GM19238 (cell line): Measurements from ENCODE around the gene BNC2.
"Not testable (repeated sequence)": the region's sequence is repeated elsewhere in the genome, so short reads cannot be mapped to it uniquely, and the experiment has no call there.

ENCODE experiments used
- DNase-seq: peaks from one replicate; pipeline ENCODE4 v3.0.0; 2011; ENCODE audit warnings: low spot score; ENCODE audit not compliant: insufficient read length

The BNC2 gene

DNA sequence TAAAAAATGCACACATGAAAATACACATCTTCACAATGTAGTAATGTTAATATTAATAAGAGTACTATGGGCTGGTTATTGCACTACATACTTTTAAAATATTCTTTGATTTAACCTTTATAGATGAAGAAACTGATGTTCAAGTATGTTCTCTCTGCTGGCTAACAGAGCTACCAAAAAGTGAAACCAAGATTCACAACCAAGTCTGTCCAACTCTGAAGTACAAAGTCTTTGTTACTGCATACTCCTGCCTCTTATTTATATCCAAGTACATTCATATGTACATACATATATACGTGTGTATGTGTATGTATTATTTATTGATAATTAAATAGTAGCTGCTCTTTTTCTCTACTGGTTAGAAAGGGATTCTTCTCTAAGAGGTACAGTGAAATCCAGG lies 325.6 kb downstream of the BNC2 start:
- DNase-seq = no peak

DNA sequence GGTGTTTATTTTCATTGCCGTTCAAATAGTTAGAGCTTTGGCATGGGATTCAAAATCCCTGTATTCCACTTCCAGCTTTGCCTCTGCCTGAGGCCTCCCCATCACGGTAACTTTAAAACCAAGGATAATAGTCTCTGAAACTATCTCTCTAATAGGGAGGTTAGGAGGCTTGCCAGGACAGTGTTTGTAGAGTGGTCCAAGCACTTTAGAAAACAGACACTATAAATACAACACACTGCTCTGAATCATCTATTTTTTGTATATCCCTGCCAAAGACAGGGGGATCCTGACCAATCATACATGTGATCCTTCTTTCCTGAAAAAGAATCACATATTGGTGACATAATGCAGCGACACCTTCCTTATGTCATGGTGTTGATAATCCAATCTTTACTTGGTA lies 326.8 kb downstream of the BNC2 start:
- DNase-seq = no peak

DNA sequence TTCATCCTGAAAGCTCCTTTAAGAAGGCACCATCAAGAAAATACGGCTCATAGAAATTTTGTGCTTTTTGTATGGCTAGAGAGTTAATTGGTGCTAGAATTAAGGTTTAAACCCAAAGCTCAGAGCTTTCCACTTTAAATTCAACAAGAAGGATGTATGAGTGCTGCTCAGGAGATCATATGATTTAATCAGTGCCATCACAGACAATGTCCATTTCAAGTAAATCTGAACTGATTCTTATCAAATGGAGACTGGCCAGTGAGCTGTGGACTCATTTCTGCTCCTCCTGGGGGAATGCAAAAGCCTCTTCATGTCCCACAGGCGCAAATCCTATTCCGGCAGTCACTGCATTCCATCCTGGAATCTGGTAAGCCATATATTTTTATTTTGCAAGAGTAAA lies 327.2 kb downstream of the BNC2 start:
- no peak for DNase-seq

DNA sequence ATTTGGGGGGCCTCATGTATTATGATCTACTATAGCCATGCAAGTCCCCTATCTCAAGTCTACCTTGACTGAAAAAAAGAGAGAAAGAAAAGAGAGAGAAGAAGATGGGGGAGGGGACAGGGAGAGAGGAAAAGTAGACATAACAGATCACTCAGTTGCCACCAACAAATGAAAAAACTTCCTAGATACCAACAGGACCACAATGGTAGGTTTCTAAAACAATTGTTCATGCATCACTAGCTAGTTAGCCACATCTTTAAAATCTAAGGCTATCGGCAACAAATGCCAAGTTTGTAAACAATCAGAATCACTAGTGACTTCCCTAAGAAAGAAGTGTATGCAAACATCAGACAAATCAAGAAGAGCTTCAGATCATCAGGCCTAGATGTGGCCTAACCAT lies 328.2 kb downstream of the BNC2 start:
- DNase-seq = no peak

DNA sequence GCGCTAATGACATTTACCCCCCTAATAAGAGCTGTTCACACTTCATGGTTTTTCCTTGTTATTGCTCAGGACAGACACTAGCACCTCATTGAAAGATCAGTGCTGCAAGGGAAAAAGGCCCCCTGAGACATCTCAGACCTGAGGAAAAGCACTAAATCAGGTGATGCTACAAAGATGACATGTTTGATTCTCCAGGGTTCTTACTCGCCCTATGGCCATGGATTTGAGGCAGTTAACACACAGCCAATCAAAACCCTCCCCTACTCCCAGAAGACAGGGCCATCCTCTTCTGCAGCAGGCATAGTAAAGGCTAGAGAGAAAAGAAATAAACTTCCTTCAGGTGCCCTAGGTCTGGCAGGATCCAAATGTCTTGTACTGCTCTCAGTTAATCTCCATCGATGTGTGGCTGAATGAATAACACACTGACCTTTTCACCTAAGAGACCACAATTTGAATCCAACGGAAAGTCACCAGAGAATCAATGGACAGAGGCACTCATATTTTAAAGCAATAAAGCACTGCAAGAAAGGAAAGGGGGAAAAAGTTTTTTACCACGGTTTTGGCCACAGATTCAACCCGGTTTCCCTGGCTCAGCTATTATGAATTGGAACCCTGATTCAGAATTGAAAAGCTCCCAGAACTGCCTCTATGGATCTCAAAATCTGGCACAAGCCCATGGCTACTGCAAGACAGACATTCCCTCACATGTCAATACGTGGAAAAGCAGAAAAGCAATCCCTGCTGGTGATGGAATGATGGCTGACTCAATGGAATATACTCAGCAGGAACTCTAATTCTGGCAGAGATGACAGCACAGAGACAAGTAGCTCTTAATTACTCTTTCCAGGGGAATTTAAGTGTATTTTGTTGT lies 329.5 kb downstream of the BNC2 start:
- DNase-seq = no peak

DNA sequence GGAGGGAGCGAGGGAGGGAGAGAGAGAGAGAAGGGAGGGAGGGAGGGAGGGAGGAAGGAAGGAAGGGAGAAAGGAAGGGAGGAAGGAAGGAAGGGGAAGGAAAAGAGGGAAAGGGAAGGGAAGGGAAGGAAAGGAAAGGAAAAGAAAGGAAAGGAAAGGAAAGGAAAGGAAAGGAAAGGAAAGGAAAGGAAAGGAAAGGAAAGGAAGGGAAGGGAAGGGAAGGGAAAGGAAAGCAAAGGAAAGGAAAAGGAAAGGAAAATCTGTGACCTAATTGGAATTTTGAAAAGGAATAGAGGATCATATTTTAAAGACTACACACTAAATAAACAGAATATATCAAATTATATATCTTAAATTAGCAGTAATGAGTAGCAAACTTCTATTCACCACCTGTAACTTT lies 330.8 kb downstream of the BNC2 start:
- DNase-seq = not testable (repeated sequence)

DNA sequence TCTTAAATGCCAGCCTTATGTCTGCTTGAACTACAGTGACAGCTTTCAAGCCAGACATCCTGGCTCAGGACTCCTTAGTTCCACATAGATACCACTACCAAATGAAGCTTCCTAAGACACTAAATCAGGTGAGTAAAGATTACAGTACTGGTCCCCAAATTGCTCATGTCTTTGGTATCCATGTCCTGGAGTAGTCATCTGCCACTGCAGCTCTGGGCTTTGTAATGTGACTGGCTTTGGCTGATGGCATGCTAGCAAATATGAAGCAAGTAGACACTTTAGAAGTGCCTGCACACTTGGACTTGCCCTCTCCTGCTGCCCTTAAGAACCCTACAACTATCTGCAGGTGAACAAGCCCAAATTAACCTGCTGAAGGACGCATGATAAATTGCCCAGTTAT lies 334.9 kb downstream of the BNC2 start:
- DNase-seq = no peak

DNA sequence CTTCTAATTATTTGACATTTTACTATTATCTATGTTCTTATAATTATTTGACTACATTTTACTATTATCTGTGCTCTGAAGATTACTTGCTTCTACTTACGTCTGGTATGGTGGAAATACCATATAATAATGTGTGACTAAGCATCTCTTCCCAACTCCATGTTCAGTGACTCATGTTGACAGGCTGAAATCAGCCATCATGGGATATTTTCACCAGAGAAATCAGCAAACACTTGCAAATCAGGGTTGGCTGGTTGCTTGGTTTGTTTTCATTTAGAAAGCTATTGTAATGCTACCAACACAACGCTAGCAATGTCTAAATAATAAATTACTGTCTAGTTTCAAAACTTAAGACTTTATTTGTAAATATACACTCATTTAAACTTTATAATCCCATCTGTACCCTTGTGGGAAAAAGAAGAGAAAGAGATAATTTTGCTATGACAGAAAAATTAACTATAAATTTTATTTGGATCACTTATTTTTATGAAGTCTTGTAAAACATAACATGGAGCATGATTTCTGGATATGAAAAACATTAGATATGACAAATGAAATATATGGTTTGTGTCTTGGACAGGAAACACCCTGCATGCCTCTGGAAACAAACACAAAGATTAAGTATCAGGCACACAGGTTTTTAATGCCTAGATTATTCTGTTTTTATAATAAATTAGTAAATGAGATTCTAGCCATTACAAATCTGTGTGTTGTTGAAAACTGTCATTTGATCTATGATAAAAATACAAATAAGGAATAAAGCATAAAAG lies 337.6 kb downstream of the BNC2 start:
- no peak for DNase-seq

DNA sequence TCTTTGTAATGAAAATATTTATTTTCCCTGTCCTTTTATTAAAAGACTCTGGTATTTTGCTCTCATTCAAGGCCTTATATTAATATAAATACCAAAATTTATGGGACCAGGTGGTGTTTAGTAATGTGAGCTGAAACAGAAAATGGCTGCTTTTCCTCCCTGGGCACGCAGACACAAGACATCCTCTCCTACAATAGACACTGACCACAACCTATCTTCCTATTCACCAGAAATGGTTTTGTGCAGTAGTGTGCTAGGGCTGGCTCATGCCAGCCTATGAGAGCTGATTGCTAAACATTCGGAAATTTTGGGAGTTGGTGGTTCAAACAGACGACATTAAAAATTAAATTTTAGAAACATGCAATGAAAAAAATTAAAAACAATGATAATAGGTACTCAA lies 338.2 kb downstream of the BNC2 start:
- no peak for DNase-seq

DNA sequence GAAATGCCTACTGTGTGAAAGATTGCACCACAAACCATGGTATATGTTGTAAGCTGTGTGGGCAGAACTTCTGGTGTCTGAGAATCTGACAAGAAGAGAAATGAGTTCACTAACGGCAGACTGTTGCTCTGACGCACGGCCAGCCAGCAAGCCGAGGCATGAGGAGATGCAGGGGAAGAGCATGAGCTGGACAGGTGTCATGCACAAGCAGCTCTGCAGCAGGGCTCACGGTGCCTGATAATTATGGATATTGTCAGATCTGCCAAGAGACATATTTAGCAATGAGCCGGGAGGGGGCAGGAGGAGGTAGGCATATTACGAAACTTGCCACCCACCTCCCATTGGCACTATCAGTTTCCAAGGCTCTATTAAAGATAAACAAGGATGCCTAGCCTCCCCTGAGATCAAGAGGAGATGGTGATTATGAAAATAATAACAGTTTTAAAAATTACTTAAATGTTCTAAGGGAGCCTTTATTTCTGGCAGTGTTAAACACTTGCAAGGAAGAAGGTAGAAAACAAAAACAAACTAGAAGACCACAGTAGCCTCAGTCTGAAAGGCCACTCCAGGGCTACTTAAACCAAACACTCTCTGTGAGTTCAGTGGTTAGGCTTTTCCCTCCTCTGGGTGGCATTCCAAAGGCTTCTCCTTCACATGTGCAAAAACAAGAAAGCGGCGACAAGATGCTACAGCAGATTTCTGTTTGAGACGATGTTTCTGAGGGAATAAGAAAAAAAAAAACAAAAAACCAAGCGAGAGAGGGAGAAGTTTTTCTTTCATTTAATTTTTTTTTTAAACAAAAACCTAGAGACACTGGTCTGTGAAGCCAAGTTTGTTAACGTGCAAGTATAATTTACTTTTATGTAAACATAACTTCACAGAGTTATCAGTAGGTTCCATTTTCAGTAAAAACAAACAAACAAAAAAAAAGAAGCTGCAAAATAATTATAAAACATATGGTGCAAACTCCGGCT lies 339.5 kb downstream of the BNC2 start:
- DNase-seq = no peak

DNA sequence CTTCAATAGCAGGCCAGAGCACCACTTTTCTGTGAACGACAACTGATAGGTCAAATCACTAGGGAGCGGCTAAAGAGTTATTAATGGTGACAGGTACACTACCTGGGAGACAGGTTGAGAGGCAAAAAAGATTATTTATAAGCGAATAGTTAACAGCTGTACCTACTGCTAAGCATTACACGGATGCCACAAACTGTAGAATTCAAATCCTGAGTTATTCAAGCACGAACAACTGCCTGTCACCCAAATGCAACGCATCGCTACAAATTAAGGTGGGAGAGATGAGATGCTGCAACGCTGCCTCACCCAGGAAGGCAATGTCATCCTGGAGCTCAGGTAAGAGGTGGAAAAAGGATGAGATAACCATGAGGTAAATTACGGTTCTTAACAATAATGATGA lies 342.9 kb downstream of the BNC2 start:
- DNase-seq = no peak

DNA sequence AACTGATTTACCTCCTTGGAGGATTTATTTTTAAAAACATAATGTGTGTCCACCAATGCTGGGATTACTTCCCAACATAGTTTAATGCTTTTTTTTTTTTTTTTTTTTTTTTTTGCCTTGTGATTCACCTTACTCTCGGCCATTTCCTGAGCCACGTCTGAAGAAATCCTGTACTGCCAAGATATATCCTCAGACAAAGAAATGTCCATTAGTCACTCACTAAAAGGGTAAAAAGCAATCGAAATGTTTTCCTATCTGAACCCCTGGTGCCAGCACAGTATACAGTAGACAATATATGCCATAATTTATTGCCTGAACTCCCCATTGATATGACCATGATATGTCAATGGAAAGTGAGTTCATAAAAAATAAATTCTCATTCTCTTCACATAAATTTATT lies 344.1 kb downstream of the BNC2 start:
- DNase-seq = no peak

DNA sequence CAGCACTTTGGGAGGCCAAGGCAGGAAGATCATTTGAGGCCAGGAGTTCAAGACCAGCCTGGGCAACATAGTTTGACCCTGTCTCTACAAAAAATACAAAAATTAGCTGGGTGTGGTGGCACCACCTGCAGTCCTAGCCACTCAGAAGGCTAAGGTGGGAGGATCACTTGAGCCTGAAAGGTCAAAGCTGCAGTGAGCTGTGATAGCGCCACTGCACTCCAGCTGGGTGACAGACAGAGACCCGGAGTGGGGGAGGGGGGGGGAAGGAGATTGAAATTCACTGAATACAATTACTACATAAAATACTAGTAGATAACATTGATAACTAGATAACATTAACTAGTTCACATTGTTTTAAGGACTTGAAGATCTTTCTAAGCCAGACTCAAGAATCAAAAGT lies 345.6 kb downstream of the BNC2 start:
- DNase-seq = no peak

DNA sequence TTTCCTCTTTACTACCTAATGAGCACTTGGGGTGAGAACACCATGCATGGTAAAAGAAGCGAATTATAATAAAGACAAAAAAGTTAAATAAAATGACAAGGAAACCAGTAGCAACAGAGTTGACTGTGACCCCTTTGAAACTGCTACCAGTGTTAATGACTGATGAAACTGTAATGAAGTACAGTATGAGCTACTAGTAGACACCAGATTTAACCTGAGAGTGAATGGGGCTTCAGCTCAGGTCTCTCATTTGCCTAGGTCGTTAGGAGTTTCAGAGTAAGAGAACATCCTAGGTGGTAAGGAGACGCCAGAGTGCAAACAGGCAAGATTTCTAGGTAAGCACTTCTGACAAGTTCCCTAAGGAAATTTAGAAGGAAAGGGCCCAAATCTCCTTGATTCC lies 346.4 kb downstream of the BNC2 start:
- no peak for DNase-seq

DNA sequence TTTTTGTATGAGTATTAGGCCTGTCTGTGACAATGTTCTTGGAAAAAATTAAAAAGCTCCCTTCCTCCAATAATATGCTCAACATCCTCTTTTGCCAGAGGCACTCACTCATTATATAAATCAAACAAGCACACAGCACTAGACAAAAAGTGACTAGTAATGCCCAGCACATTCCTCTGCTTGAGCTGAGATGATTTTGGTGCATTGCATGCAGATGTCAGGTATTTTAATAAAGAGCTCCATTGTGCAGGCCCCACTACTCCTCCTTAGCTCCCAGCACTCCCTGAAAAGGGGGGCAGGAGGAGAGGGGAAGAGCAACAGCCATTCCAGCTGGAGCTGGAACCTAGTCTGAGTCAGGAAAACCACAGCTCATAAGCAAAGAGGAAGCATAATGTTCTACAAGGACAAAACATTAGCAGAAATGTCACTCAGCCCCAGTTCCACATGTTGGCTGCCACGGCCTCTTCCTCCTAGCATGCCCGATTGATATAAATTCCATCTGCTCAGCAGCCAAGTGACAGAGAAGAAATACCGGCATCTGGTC lies 348.5 kb downstream of the BNC2 start:
- DNase-seq = no peak

DNA sequence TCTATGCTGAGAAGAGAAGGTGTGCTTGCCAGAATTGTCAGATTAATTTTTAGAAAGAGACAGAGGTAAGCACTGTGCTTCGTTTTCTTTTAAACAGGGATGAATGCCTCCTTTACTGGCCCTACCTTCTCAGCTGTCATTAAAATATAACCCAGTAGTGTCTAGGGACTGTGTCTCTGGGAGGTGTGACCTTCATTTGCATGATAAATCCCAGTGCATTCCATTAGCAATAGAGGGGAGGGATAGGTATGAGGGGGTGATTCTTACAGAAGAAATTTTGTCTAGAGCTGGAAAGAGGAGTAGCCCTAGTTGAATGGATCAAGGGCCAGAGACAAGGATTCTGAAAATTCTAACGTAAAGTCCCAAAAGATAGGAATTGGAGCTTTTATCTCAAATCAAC lies 351.5 kb downstream of the BNC2 start:
- no peak for DNase-seq

DNA sequence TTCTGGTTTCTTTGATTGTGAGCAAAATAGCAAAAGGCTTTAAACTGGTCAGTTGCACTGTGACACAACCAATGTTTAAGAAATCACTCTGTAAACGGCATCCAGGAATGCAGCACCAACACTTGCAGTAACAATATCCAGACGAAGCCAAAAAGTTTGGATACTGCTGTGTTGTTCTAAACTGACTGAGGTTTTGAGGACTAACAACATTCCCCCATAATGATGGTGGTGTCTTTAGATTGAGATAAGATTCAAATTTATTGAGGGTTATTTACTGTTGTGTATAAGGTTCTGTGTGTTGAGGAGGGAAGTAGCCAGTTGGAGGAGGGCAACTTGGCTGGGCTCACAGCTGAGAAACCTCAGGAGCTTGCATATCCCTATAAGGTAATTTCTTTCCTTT lies 353.6 kb downstream of the BNC2 start:
- no peak for DNase-seq

DNA sequence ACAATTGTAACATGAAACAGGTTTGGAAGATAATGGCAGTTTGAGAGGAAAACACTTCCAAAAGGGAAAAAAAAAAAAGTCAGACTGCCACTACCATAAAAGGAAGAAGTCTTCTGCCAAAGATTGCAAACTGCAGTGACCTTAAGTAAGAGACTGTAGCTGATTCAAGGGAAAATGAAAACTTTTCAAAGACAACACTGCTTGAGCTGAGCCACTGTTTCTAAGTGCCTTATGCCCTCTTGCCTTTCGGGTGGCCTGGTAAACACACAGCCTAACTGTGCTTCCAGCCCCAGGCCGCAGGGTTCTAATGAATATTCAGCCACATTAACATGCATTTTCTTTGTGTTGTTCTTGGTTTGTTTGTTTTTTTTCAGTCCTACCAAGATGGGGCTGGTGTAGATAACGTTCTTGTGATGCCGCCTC lies 354.6 kb downstream of the BNC2 start:
- no peak for DNase-seq

DNA sequence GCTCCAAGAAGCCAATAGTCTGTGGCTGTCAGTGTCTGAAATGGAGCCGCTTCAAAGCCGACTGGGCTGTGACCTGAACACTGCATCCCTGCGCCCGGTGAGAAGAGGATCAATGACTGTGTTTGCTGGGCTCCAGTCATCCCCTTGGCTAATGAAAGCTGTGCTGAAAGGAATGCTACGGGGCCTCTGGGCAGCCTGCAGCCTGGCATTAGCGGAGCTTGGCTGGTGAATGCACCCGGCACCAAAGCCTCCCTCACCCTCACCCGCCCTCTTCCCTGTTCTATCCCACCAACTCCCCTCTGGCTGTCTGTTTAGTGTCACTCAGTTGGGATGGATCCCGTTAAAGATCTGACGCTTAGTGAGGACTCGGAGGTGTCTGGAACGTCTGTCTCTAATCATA lies 355.3 kb downstream of the BNC2 start:
- no peak for DNase-seq

DNA sequence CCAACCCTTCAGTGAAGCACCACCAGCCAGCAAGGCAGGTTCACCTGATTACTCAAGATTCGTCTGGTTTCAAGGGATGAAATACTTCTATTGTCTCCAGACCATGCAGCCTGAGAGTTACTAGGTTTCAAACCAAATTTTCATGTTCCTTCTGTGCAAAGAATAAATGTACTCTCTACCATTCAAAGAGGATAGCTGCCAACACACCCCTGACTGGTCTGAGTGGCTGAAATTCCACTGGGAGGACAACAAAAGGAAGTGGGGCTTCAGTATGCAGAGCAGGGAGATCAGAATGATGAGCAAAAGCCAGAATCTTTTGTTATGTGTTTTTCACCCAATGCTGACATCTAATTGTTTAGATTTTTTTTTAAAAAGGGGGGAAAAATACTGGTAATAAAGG lies 356.3 kb downstream of the BNC2 start:
- no peak for DNase-seq

DNA sequence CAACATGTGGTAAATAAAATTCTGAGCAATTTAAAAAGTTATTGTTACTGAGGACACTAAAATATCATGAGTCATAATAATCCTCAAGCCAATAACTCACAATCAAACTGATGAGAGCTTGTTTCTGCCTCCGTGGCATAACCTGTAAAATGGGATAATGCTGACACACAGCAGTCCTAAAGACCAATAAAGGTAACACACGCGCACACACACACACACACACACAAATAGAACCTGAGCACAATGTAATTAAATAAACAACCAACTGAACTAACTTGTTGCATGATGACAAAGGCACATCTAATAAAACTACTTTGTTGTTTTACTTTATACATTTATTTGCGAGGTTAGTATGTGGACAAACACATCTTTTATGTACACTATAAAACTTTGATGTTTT lies 358.2 kb downstream of the BNC2 start:
- no peak for DNase-seq
